SJCRH30 (cell line): ENCODE measurements around the gene GGA2. TPM values are rescaled to one million over a fixed set of nuclear protein-coding genes. Genes with fewer than 3 reads are reported as not detected.

Source experiments
- DNase-seq, 2 experiments: peaks; one replicate each; pipeline ENCODE4 v3.0.0-alpha.2; 2015 to 2020
- H3K27ac ChIP-seq: fragments of 250-450 bp; sonication (Bioruptor Pico); 2 replicates; pipeline ENCODE4 v1.5.1; 2020; ENCODE audit warnings: mild to moderate bottlenecking, moderate library complexity
- H3K27me3 ChIP-seq: fragments of 250-450 bp; sonication (Bioruptor Pico); 2 replicates; pipeline ENCODE4 v1.5.1; 2020; ENCODE audit warnings: mild to moderate bottlenecking, moderate library complexity
- H3K36me3 ChIP-seq: fragments of 250-450 bp; sonication (Bioruptor Pico); 2 replicates; pipeline ENCODE4 v1.5.1; 2020; ENCODE audit warnings: mild to moderate bottlenecking, moderate library complexity
- H3K4me1 ChIP-seq: fragments of 250-450 bp; sonication (Bioruptor Pico); 2 replicates; pipeline ENCODE4 v1.5.1; 2020; ENCODE audit warnings: mild to moderate bottlenecking, moderate library complexity
- H3K4me3 ChIP-seq: fragments of 250-450 bp; sonication (Bioruptor Pico); 2 replicates; pipeline ENCODE4 v1.5.1; 2020; ENCODE audit warnings: mild to moderate bottlenecking, moderate library complexity
- H3K9me3 ChIP-seq: fragments of 250-450 bp; sonication (Bioruptor Pico); replicated peaks from 2 replicates; pipeline ENCODE4 v1.5.1; 2020; ENCODE audit warnings: mild to moderate bottlenecking, moderate library complexity
- total RNA-seq: library from RNA; depleted of rRNA; stranded (reverse); fragments of >200 nt; shearing (Covaris generic); gene quantifications from 2 replicates; pipeline ENCODE4 v1.2.3, GENCODE V29; 2014; rRNA removed

GGA2 gene
- total RNA-seq, 1 experiment from 2014 or later = 80.4 TPM

- no peaks in the 10 kb centered on the region for H3K27me3 ChIP-seq
- peak; percentile 50 to 70 for DNase-seq
- no peak overlapping the region for H3K4me3 ChIP-seq
- H3K27ac ChIP-seq = no peak overlapping the region
- no peaks in the 10 kb centered on the region for H3K4me1 ChIP-seq
- H3K9me3 ChIP-seq = no peaks in the 10 kb centered on the region
- peaks cover 6% of the 10 kb centered on the region; the same call in 1 of the 2 replicates for H3K36me3 ChIP-seq
These were observed 74.8 kb downstream of the GGA2 start for GRCh38 chr16:23435500-23435899.

- Histone ChIP-seq H3K4me3 (no peak overlapping the region), H3K4me1 (no peaks in the 10 kb centered on the region), H3K36me3 (peaks cover 6% of the 10 kb centered on the region; the same call in 1 of the 2 replicates), H3K27me3 (no peaks in the 10 kb centered on the region), H3K27ac (no peak overlapping the region), H3K9me3 (no peaks in the 10 kb centered on the region)
- DNase-seq = peak; percentile 15 to 83
These were observed 75.9 kb downstream of the GGA2 start for GRCh38 chr16:23434380-23434779.

GRCh38 chr16:23433261-23433920 is 76.9 kb downstream of the GGA2 start:
- H3K4me3 ChIP-seq = no peak overlapping the region
- H3K27me3 ChIP-seq = no peaks in the 10 kb centered on the region
- H3K36me3 ChIP-seq = peaks cover 6% of the 10 kb centered on the region; the same call in 1 of the 2 replicates
- H3K4me1 ChIP-seq = no peaks in the 10 kb centered on the region
- H3K27ac ChIP-seq = no peak overlapping the region
- DNase-seq = no peak
- no peaks in the 10 kb centered on the region for H3K9me3 ChIP-seq

GRCh38 chr16:23432176-23433128 is 77.8 kb downstream of the GGA2 start:
- Histone ChIP-seq H3K27ac (no peak overlapping the region), H3K9me3 (no peaks in the 10 kb centered on the region), H3K27me3 (no peaks in the 10 kb centered on the region), H3K4me3 (no peak overlapping the region), H3K36me3 (peaks cover 6% of the 10 kb centered on the region; the same call in 1 of the 2 replicates), H3K4me1 (no peaks in the 10 kb centered on the region)
- DNase-seq = no peak

GRCh38 chr16:23428351-23428750 is 81.9 kb downstream of the GGA2 start:
- Histone ChIP-seq H3K36me3 (peaks cover 6% of the 10 kb centered on the region; the same call in 1 of the 2 replicates), H3K4me1 (no peaks in the 10 kb centered on the region), H3K9me3 (no peaks in the 10 kb centered on the region), H3K27ac (no peak overlapping the region), H3K27me3 (no peaks in the 10 kb centered on the region), H3K4me3 (no peak overlapping the region)
- DNase-seq = no peak

- no peak for DNase-seq
- Histone ChIP-seq H3K4me1 (no peaks in the 10 kb centered on the region), H3K4me3 (no peak overlapping the region), H3K27ac (no peak overlapping the region), H3K36me3 (no peaks in the 10 kb centered on the region), H3K27me3 (no peaks in the 10 kb centered on the region), H3K9me3 (no peaks in the 10 kb centered on the region)
These were observed 85.9 kb downstream of the GGA2 start for GRCh38 chr16:23424292-23424958.

GRCh38 chr16:23423496-23424049 is 86.7 kb downstream of the GGA2 start:
- H3K27me3 ChIP-seq = no peaks in the 10 kb centered on the region
- no peaks in the 10 kb centered on the region for H3K4me1 ChIP-seq
- peak; percentile 10 to 20 for DNase-seq
- no peaks in the 10 kb centered on the region for H3K36me3 ChIP-seq
- no peak overlapping the region for H3K4me3 ChIP-seq
- no peak overlapping the region for H3K27ac ChIP-seq
- H3K9me3 ChIP-seq = no peaks in the 10 kb centered on the region

- H3K27me3 ChIP-seq = no peaks in the 10 kb centered on the region
- H3K36me3 ChIP-seq = no peaks in the 10 kb centered on the region
- DNase-seq = no peak
- no peak overlapping the region for H3K4me3 ChIP-seq
- H3K9me3 ChIP-seq = no peaks in the 10 kb centered on the region
- no peaks in the 10 kb centered on the region for H3K4me1 ChIP-seq
- H3K27ac ChIP-seq = no peak overlapping the region
These were observed 90.3 kb downstream of the GGA2 start for GRCh38 chr16:23420011-23420410.

GRCh38 chr16:23416816-23417215 is 93.5 kb downstream of the GGA2 start:
- DNase-seq = no peak
- Histone ChIP-seq H3K4me1 (no peaks in the 10 kb centered on the region), H3K27me3 (no peaks in the 10 kb centered on the region), H3K9me3 (no peaks in the 10 kb centered on the region), H3K4me3 (no peak overlapping the region), H3K27ac (no peak overlapping the region), H3K36me3 (no peaks in the 10 kb centered on the region)

GRCh38 chr16:23414731-23415130 is 95.6 kb downstream of the GGA2 start:
- no peak overlapping the region for H3K27ac ChIP-seq
- H3K27me3 ChIP-seq = no peaks in the 10 kb centered on the region
- no peak overlapping the region for H3K4me3 ChIP-seq
- H3K9me3 ChIP-seq = no peaks in the 10 kb centered on the region
- H3K4me1 ChIP-seq = no peaks in the 10 kb centered on the region
- DNase-seq = no peak
- no peaks in the 10 kb centered on the region for H3K36me3 ChIP-seq

Other genes starting within 250 kb of the GGA2 start
- not detected in 2 replicates for gene SCNN1B, start 208.2 kb downstream of the GGA2 start, total RNA-seq
- 12.3 and 12.7 TPM in 2 replicates for gene COG7, start 57.3 kb downstream of the GGA2 start, total RNA-seq
- gene EARS2, start 46.9 kb upstream of the GGA2 start, total RNA-seq = 24.1 and 25.9 TPM in 2 replicates
- gene UBFD1, start 47.2 kb upstream of the GGA2 start, total RNA-seq = 64.3 and 66.1 TPM in 2 replicates
- gene NDUFAB1, start 85.8 kb upstream of the GGA2 start, total RNA-seq = 158 and 165 TPM in 2 replicates
- 21.9 and 25.9 TPM in 2 replicates for gene PALB2, start 130.8 kb upstream of the GGA2 start, total RNA-seq
- 65.3 and 74.1 TPM in 2 replicates for gene DCTN5, start 131.0 kb upstream of the GGA2 start, total RNA-seq
- gene PLK1, start 168.4 kb upstream of the GGA2 start, total RNA-seq = 59.3 and 62.4 TPM in 2 replicates
- not detected in 2 replicates for gene ERN2, start 202.7 kb upstream of the GGA2 start, total RNA-seq
- gene CHP2, start 244.5 kb upstream of the GGA2 start, total RNA-seq = not detected in 2 replicates